Liver (tissue), 9 donors: ENCODE data around the gene MN1. TPM values are rescaled to one million over a fixed set of nuclear protein-coding genes. Genes with fewer than 3 reads are reported as not detected.

Experiments
- DNase-seq: peaks from one replicate; pipeline ENCODE4 v3.0.0-alpha.2; 2017; ENCODE audit warnings: low spot score
- H3K27ac ChIP-seq, 2 donors: one replicate each; pipeline ENCODE4 v1.7.0; 2013; ENCODE audit warnings: inconsistent platforms in 2 of 2, low read length in 2 of 2, control low read depth in 1 of 2, low read depth in 1 of 2, mild to moderate bottlenecking in 1 of 2
- H3K27me3 ChIP-seq, 4 donors: one replicate each; pipeline versions ENCODE4 v1.6.1 to v1.7.0; 2013; ENCODE audit warnings: low read length in 3 of 4, inconsistent platforms in 1 of 4, mild to moderate bottlenecking in 1 of 4, moderate library complexity in 1 of 4; ENCODE audit not compliant: control insufficient read depth in 4 of 4, insufficient read depth in 4 of 4
- H3K36me3 ChIP-seq, 4 donors: one replicate each; pipeline versions ENCODE4 v1.6.1 to v1.7.0; 2013; ENCODE audit warnings: low read length in 3 of 4, mild to moderate bottlenecking in 3 of 4, low read depth in 1 of 4, moderate library complexity in 1 of 4; ENCODE audit not compliant: control insufficient read depth in 4 of 4, insufficient read depth in 3 of 4
- H3K4me1 ChIP-seq, 4 donors: one replicate each; pipeline versions ENCODE4 v1.6.1 to v1.7.0; 2013; ENCODE audit warnings: low read length in 3 of 4, mild to moderate bottlenecking in 3 of 4, moderate library complexity in 1 of 4; ENCODE audit not compliant: control insufficient read depth in 4 of 4, insufficient read depth in 4 of 4
- H3K4me3 ChIP-seq, 3 donors: one replicate each; pipeline versions ENCODE4 v1.6.1 to v1.7.0; 2013; ENCODE audit warnings: low read length in 3 of 3, control low read depth in 1 of 3, low read depth in 1 of 3, mild to moderate bottlenecking in 1 of 3
- H3K9ac ChIP-seq, 2 donors: one replicate each; pipeline ENCODE4 v1.7.0; 2013; ENCODE audit warnings: low read length in 2 of 2, mild to moderate bottlenecking in 2 of 2, moderate library complexity in 2 of 2, control low read depth in 1 of 2, low read depth in 1 of 2
- H3K9me3 ChIP-seq, 4 donors: one replicate each; pipeline versions ENCODE4 v1.6.1 to v1.7.0; 2013; ENCODE audit warnings: low read length in 3 of 4; ENCODE audit not compliant: control insufficient read depth in 4 of 4
- CTCF ChIP-seq: fragments of 150-350 bp; IDR thresholded peaks from 2 replicates; pipeline ENCODE4 v1.5.1; 2017; ENCODE audit warnings: improper control_type of control experiment, low read depth, low read length; ENCODE audit not compliant: missing input control
- EGR1 ChIP-seq, 2 donors: IDR thresholded peaks; 2 replicates each; pipeline ENCODE4 v1.6.1; 2016 to 2018; ENCODE audit warnings: antibody characterized with exemption in 2 of 2, low read depth in 2 of 2
- FOXA1 ChIP-seq: IDR thresholded peaks from 2 replicates; pipeline ENCODE4 v1.6.1; 2016; ENCODE audit warnings: antibody characterized with exemption
- FOXA2 ChIP-seq: IDR thresholded peaks from 2 replicates; pipeline ENCODE4 v1.6.1; 2016; ENCODE audit warnings: antibody characterized with exemption
- GABPA ChIP-seq, 2 donors: IDR thresholded peaks in 1 of 2; conservative IDR thresholded peaks in 1 of 2; 2 replicates each; pipeline ENCODE4 v1.6.1; 2016; ENCODE audit warnings: antibody characterized with exemption in 2 of 2, mild to moderate bottlenecking in 1 of 2, moderate library complexity in 1 of 2
- HNF4A ChIP-seq, 2 donors: conservative IDR thresholded peaks; 2 replicates each; pipeline ENCODE4 v1.6.1; 2016; ENCODE audit warnings: antibody characterized with exemption in 2 of 2, mild to moderate bottlenecking in 2 of 2
- HNF4G ChIP-seq: IDR thresholded peaks from 2 replicates; pipeline ENCODE4 v1.6.1; 2016; ENCODE audit warnings: antibody characterized with exemption
- JUND ChIP-seq, 2 donors: IDR thresholded peaks; 2 replicates each; pipeline ENCODE4 v1.6.1; 2016; ENCODE audit warnings: antibody characterized with exemption in 2 of 2
- NR2F2 ChIP-seq: IDR thresholded peaks from 2 replicates; pipeline ENCODE4 v1.6.1; 2016; ENCODE audit warnings: antibody characterized with exemption
- RAD21 ChIP-seq, 2 donors: IDR thresholded peaks; 2 replicates each; pipeline ENCODE4 v1.6.1; 2016; ENCODE audit warnings: antibody characterized with exemption in 2 of 2, mild to moderate bottlenecking in 2 of 2
- REST ChIP-seq: IDR thresholded peaks from 2 replicates; pipeline ENCODE4 v1.6.1; 2016; ENCODE audit warnings: antibody characterized with exemption, mild to moderate bottlenecking
- RXRA ChIP-seq, 2 donors: IDR thresholded peaks; 2 replicates each; pipeline ENCODE4 v1.6.1; 2017 to 2018; ENCODE audit warnings: antibody characterized with exemption in 2 of 2, mild to moderate bottlenecking in 1 of 2
- SP1 ChIP-seq: IDR thresholded peaks from 2 replicates; pipeline ENCODE4 v1.6.1; 2018; ENCODE audit warnings: antibody characterized with exemption, mild to moderate bottlenecking
- TAF1 ChIP-seq: conservative IDR thresholded peaks from 2 replicates; pipeline ENCODE4 v1.6.1; 2016; ENCODE audit warnings: antibody characterized with exemption, mild to moderate bottlenecking
- YY1 ChIP-seq: IDR thresholded peaks from 2 replicates; pipeline ENCODE4 v1.6.1; 2016; ENCODE audit warnings: antibody characterized with exemption, mild to moderate bottlenecking
- ZBTB33 ChIP-seq: IDR thresholded peaks from 2 replicates; pipeline ENCODE4 v1.6.1; 2016; ENCODE audit warnings: antibody characterized with exemption
- WGBS: extraction: QIAGEN DNeasy Blood & Tissue Kit; methylation state at CpG from one replicate; pipeline ENCODE4 v1.1.7; 2013; 5-methylcytosine and 5-hydroxymethylcytosine counted together
- polyA plus RNA-seq, 2 donors: library from polyadenylated mRNA; stranded (reverse) in 1 of 2; unstranded in 1 of 2; fragments of 200-250 nt in 1 of 2; fragments of >200 nt in 1 of 2; fragmentation: Nextera tagmentation in 1 of 2; extraction: Ambion mirVana in 1 of 2; gene quantifications; one replicate each; pipeline versions ENCODE4 v1.2.1 to v1.2.3, GENCODE V29; 2013 to 2015
- total RNA-seq, 2 donors: library from RNA; depleted of rRNA; stranded (reverse); fragments of >200 nt; gene quantifications; one replicate each; pipeline ENCODE4 v1.2.3, GENCODE V29; 2014
- TF ChIP-seq, protein P1 (sequence below): IDR thresholded peaks from 2 replicates; pipeline ENCODE4 v1.6.1; 2016; ENCODE audit warnings: antibody characterized with exemption
- donor health status: healthy.
- donor health status: healthy.
- donor health status: healthy.
- donor health status: healthy.
- donor health status: healthy.

MN1 gene
- total and polyA plus RNA-seq, 4 donors: 0.10 to 0.33 (median 0.21) TPM

GRCh38 chr22:27793576-27793975, 8.0 kb downstream of the MN1 start:
- Histone ChIP-seq H3K36me3 (no peaks in the 10 kb centered on the region), H3K4me3 (no peak overlapping the region), H3K9me3 (no peaks in the 10 kb centered on the region), H3K27ac (no peak overlapping the region), H3K4me1 (peaks cover 0 to 9% (median 2%) of the 10 kb centered on the region in 4 donors), H3K9ac (no peak overlapping the region), H3K27me3 (peaks cover 0 to 5% (median 0%) of the 10 kb centered on the region in 4 donors)
- DNase-seq: no peak
- WGBS: 92% methylated on average over 12 of the region's 12 CpGs
- TF ChIP-seq REST (no peak), FOXA2 (no peak), NR2F2 (no peak), ZBTB33 (no peak), YY1 (no peak), CTCF (no peak), HNF4A (conservative IDR thresholded peaks at IDR 0.05) (no peak), EGR1 (IDR thresholded peaks at IDR 0.05; ENCODE audit: low read depth in 2 of 2) (no peak), GABPA (IDR thresholded peaks at IDR 0.05 in 1 of 2, conservative IDR thresholded peaks at IDR 0.05 in 1 of 2) (no peak), FOXA1 (no peak), SP1 (no peak)
- TF ChIP-seq, protein P1, sequence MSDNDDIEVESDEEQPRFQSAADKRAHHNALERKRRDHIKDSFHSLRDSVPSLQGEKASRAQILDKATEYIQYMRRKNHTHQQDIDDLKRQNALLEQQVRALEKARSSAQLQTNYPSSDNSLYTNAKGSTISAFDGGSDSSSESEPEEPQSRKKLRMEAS: no peak

DNA sequence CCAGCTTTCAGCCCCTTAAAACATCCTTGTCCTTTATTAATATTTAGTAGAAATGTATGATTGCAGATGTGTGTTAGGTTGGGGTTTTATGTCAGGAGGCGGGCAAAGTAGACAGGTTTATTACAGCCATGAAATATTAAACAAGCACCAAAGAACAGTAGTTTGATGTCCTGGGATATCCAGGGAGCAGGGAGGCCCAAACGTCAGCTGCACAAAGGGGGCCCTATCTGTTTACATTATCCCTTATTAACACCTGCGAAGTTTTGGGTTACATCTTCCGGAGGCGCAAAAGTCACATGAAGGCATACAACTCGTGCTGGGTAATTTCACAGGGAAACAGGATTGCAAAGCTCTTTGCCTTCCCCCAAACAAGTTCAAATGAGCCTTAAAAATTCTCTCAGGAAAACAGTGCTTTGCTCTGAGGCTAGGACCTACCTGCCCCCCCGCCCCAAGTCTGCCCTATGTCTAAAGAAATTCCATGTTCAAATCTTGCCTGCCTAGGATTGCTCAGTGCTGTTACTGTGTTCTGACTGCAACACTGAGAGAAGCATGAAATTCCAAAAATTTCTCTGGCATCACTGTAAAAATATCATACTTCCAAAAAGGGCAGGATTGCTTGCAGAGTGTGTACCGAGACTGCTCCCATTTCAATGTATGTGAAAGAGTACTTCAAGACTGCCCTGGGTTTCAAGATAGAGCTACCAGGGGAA, 8.9 kb downstream of the MN1 start:
- Histone ChIP-seq H3K4me3 (no peak overlapping the region), H3K36me3 (no peaks in the 10 kb centered on the region), H3K27ac (no peak overlapping the region), H3K9me3 (no peaks in the 10 kb centered on the region), H3K4me1 (no peaks in the 10 kb centered on the region), H3K27me3 (no peaks in the 10 kb centered on the region), H3K9ac (no peak overlapping the region)
- DNase-seq: no peak
- WGBS: 85% methylated on average over 8 of the region's 8 CpGs
- TF ChIP-seq JUND (IDR thresholded peaks at IDR 0.05) (no peak), HNF4A (conservative IDR thresholded peaks at IDR 0.05) (no peak), RAD21 (IDR thresholded peaks at IDR 0.05) (no peak), ZBTB33 (no peak), EGR1 (IDR thresholded peaks at IDR 0.05; ENCODE audit: low read depth in 2 of 2) (no peak), FOXA1 (no peak), GABPA (IDR thresholded peaks at IDR 0.05 in 1 of 2, conservative IDR thresholded peaks at IDR 0.05 in 1 of 2) (no peak), NR2F2 (no peak), CTCF (no peak), HNF4G (no peak), TAF1 (no peak), RXRA (IDR thresholded peaks at IDR 0.05) (no peak), YY1 (no peak)
- TF ChIP-seq, protein P1: no peak
